ENCODE measurements around the gene TMEM117. TPM values are rescaled to one million over a fixed set of nuclear protein-coding genes. Genes with fewer than 3 reads are reported as not detected.

The TMEM117 gene
- total RNA-seq, 1 donor from 2014 or later: not detected

GRCh38 chr12:44287545-44287944 lies 451.7 kb downstream of the TMEM117 start:
- no peaks in the 10 kb centered on the region for H3K9me3 Mint-ChIP-seq (ENCODE audit: unreplicated experiment)
- DNase-seq: no peak
- H3K27me3 Mint-ChIP-seq (ENCODE audit: unreplicated experiment): no peaks in the 10 kb centered on the region
- peaks cover 5% of the 10 kb centered on the region for H3K36me3 Mint-ChIP-seq (ENCODE audit: unreplicated experiment)
- no peaks in the 10 kb centered on the region for H3K4me1 Mint-ChIP-seq (ENCODE audit: low read depth, unreplicated experiment)
- H3K27ac Mint-ChIP-seq (ENCODE audit: unreplicated experiment): no peak overlapping the region
- no peak for TF ChIP-seq CTCF (IDR thresholded peaks at IDR 0.05; ENCODE audit: partially characterized antibody, unreplicated experiment)
- no peak overlapping the region for H3K4me3 Mint-ChIP-seq (ENCODE audit: unreplicated experiment)

GRCh38 chr12:44294649-44295048 lies 458.8 kb downstream of the TMEM117 start:
- DNase-seq: no peak
- Mint-ChIP-seq H3K27ac (ENCODE audit: unreplicated experiment) (no peak overlapping the region), H3K4me3 (ENCODE audit: unreplicated experiment) (no peak overlapping the region), H3K36me3 (ENCODE audit: unreplicated experiment) (peaks cover 8% of the 10 kb centered on the region), H3K27me3 (ENCODE audit: unreplicated experiment) (peaks cover 2% of the 10 kb centered on the region), H3K4me1 (ENCODE audit: low read depth, unreplicated experiment) (no peaks in the 10 kb centered on the region), H3K9me3 (ENCODE audit: unreplicated experiment) (peaks cover 4% of the 10 kb centered on the region)
- TF ChIP-seq CTCF (IDR thresholded peaks at IDR 0.05; ENCODE audit: partially characterized antibody, unreplicated experiment): no peak

- H3K4me1 Mint-ChIP-seq (ENCODE audit: low read depth, unreplicated experiment): no peaks in the 10 kb centered on the region
- H3K4me3 Mint-ChIP-seq (ENCODE audit: unreplicated experiment): no peak overlapping the region
- peaks cover 2% of the 10 kb centered on the region for H3K27me3 Mint-ChIP-seq (ENCODE audit: unreplicated experiment)
- TF ChIP-seq CTCF (IDR thresholded peaks at IDR 0.05; ENCODE audit: partially characterized antibody, unreplicated experiment): no peak
- no peak for DNase-seq
- H3K27ac Mint-ChIP-seq (ENCODE audit: unreplicated experiment): no peak overlapping the region
- peaks cover 4% of the 10 kb centered on the region for H3K9me3 Mint-ChIP-seq (ENCODE audit: unreplicated experiment)
- H3K36me3 Mint-ChIP-seq (ENCODE audit: unreplicated experiment): peaks cover 8% of the 10 kb centered on the region
These were observed 460.2 kb downstream of the TMEM117 start for GRCh38 chr12:44295958-44296623.

GRCh38 chr12:44296624-44297197 lies 460.8 kb downstream of the TMEM117 start:
- no peak overlapping the region for H3K4me3 Mint-ChIP-seq (ENCODE audit: unreplicated experiment)
- DNase-seq: no peak
- peaks cover 8% of the 10 kb centered on the region for H3K36me3 Mint-ChIP-seq (ENCODE audit: unreplicated experiment)
- no peak for TF ChIP-seq CTCF (IDR thresholded peaks at IDR 0.05; ENCODE audit: partially characterized antibody, unreplicated experiment)
- peaks cover 2% of the 10 kb centered on the region for H3K27me3 Mint-ChIP-seq (ENCODE audit: unreplicated experiment)
- no peaks in the 10 kb centered on the region for H3K4me1 Mint-ChIP-seq (ENCODE audit: low read depth, unreplicated experiment)
- H3K27ac Mint-ChIP-seq (ENCODE audit: unreplicated experiment): no peak overlapping the region
- H3K9me3 Mint-ChIP-seq (ENCODE audit: unreplicated experiment): peaks cover 4% of the 10 kb centered on the region

- no peak for TF ChIP-seq CTCF (IDR thresholded peaks at IDR 0.05; ENCODE audit: partially characterized antibody, unreplicated experiment)
- Mint-ChIP-seq H3K27me3 (ENCODE audit: unreplicated experiment) (peaks cover 2% of the 10 kb centered on the region), H3K4me1 (ENCODE audit: low read depth, unreplicated experiment) (no peaks in the 10 kb centered on the region), H3K9me3 (ENCODE audit: unreplicated experiment) (peaks cover 4% of the 10 kb centered on the region), H3K4me3 (ENCODE audit: unreplicated experiment) (no peak overlapping the region), H3K36me3 (ENCODE audit: unreplicated experiment) (peaks cover 8% of the 10 kb centered on the region), H3K27ac (ENCODE audit: unreplicated experiment) (no peak overlapping the region)
- DNase-seq: no peak
These were observed 463.6 kb downstream of the TMEM117 start for GRCh38 chr12:44299524-44299923.

Data from glutamatergic neuron (in vitro differentiated cells).